Stimulated activated CD4-positive, alpha-beta T cell treated with anti-CD3 and anti-CD28 coated beads, Interleukin-1b, Interleukin-23, amount 100 ng/mL, for 24 hours (primary cell): Measurements from ENCODE around the gene BCR.
A peak's percentile ranks its signal among the peaks of the same experiment; 100 is the strongest.

ENCODE experiments used
- DNase-seq, 4 experiments: peaks; one replicate each; pipeline ENCODE4 v3.0.0-alpha.2; 2020; ENCODE audit warnings: low read depth in 4 of 4, low spot score in 1 of 4

The BCR gene

DNA sequence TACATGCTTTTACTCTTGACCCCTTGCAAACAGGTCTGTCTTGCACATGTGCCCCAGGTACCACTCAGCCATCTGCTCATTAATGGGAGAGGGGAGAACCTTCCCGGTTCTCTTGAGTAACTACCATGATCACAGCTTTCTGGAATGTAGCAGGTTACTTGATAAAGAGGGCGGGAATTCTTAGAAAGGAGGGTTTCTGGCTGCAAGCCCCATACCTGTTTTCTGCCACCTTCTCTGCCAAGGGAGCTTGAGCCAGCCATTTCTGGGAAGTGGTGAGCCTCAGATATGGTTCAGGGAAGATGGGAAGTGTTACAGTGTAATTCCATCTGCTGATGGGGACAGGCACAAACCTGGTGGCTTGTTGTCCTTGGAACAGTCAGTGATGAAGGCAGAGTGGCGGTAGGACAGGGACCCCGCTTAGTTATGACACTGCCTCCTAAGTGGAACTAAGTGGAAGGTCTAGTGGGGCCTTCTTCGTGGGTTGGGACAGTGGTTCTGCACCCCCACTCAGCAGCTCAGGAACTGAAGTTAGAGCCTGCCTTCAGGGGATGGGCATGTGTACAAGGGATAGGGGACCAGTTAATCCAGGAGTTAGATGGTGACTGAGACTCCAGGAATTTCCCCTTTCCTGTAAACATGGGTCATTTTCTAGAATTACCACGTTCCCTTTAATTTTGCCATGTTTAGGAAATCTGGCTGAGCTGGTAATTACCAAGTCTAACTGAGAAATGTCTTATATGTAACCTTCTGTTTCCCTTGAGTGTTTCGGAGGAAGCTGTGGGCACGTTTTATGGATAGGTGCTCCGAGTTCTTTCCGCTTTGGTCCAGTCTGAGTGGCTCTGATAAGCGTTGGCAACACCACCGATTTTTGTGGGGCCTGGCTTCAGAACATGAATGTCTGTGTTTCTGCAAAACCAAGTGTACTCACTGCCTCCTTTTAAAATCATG is 35.3 kb downstream of the BCR start:
- no peak for DNase-seq

DNA sequence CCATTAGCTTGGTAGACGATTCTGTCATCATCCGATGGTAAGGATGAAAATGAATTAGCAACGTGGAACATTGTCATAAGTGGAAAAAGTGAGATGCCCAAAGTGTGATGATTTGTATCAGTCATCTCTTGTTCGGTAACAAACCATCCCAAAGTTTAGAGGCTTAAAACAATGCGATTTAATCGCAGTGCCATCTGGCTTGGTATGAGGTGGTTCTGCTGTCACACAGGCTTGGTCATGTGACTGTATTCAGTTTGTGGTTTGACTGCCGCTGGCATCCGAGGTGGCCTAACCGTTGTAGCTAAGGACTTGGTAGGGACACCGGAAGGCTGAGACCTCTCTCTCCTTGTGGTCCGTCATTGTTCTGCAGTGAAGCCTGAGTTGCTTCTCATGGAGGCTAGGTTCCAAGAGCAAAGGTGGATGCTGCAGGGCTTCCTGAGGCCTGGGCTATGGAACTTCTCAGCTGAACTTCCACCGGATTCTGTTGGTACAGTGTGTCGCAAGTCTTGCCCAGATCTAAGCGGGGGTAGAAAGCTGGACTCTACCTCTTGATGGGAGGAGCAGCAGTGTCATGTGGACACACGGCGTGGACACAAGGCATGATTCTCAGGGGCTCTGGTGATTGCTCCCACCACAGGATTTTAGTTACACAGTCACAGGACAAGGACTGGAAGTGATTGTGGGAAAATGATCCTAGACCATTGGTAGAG is 36.3 kb downstream of the BCR start:
- DNase-seq = peak in 3 of 4 experiments; percentile 18 to 40 (median 25)

DNA sequence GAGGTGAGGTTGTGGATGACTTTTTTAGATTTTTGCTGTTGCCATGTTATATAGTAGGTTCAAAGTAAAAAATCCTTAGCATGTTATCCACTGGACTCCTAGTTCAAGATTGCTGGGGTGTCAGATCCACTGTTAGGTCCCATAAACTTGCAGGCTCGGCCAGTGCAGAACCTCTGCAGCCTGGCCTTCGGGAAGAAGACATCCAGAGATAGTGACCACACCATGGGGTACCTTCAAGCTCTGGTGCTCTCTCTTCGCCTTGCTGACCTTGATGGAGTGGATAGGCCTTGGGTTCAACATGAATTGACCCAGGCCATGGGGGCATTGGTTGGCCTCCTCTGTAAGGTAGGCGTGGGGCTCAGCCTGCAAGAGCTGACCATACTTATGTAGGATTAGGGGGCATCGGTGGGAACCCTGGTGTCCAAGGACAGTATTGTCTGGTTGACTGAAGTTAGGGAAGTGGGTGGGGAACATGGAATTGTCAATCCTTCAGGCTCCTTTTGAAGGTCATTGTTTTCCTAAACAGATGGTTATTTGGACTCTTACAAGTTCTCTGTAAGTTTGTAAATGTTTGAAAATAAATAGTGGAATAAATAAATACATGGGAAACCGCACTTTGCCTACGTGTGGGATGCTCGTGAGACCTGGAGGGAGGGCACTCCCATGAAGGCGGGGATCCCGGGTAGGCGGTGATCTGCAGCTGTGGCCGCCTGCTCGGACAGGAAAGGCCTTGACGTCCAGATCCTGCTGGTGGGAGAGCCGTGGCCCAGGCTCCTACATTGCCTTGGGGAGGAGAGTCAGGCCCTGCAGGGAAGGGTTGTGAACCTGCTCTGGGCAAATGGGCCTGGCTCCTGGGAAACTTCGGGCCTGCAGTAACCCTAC is 37.1 kb downstream of the BCR start:
- DNase-seq = no peak

DNA sequence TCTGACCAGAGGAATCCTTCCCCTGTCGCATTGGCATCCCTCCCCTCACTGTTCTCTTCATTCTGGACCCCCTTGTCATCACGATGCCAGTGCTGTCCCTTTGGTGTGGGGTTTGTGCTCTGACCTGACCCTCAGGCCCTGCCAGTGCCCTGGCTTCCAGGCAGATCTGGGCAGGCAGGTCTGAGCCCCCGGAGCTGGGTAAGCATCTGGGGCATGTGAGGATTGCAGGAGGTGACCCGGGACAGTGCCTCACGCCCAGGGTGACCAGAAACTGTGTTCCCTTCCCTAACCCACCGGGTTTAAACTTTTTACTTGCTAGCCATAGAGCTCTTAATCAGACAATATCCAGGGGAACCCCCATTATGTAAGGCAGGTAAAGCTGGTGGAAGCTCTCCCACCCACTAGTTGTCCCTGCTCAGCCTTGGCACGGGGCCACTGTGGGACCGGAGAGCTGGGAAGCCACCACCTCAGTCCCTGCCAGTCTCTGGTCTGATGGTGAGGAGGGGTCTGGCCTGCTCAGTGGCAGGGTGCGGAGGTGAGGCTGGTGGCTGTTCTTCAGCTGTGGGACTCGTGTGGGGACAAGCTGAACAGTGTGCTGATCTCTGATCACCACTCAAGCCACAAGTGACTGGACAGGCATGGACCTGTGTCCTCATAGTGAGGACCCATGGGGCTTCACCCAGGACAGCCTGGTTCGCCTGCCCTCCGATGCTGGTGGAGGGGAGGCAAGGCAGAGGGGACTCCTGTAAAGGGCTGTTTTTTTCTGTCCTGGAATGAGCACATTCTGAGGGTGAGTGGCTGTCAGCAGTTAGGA is 38.0 kb downstream of the BCR start:
- no peak for DNase-seq

DNA sequence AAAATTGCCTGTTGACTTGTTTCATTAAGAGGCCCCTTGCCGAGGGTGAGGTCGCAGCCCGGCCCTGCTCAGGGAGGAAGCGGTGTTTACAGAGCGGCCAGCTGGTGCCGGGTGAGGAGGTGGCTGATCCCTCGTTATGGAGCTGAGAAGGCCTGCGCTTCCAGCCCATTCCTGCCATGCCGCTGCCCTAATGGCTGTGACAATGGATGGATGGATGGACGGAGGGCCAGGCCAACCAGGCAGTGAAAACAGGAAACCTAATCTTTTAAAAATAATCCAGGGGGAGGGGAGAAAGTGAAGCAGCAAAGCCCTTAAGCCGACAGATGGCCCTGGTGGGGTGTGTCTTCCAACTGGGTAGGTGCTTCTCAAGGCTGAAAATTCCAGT is 38.5 kb downstream of the BCR start:
- DNase-seq = no peak

DNA sequence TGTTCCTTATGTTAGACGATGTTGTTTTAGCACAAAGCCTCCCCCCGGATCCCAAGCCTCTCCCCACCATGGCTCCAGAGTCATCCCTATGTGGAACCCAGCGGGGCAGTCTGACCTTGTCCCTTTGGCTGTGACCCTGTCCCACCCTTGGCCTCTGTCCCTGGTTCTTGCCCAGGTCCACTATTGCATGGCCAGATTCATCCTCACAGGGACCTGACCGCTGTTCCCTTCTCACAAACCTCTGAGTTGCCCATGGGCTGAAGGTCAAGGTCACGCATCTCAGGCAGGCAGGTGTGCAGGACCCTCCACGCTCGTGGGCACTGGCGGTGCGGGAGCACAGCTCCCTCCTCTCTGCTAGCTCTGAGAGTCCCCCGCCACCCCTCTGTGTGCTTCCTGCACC is 39.0 kb downstream of the BCR start:
- DNase-seq = no peak

DNA sequence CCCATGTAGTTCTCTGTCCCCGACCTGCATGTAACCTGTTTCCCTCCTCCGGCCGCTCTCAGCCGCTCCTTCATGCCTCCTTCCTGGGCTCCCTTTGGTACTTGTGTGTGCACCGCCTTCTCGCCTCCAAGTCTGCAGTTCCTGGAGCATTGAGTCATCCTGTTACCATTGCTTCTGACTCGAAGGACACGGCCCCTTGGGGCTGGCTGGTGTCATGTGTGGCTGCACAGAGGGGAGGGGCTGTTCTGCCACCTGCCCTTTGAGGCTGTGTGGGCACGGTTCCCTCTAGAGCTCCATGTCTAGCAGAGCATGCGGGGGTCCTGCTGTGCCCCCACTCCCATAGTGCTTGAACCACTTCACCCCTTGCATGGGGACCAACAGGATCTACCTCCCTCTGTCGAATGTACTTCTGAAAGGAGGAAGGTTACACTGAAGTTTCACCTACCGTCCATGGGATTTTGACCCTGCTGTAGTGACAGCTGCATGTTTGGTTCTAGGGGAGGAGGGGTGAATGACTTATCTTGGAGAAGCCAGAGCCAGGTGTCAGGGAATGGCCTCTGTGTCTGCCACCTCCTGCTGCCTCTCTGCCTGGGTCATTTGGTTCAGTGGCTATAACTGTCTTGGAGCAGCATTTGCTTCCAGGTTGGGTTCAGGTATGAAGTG is 39.6 kb downstream of the BCR start:
- peak in 3 of 4 experiments; percentile 26 to 52 (median 36) for DNase-seq

DNA sequence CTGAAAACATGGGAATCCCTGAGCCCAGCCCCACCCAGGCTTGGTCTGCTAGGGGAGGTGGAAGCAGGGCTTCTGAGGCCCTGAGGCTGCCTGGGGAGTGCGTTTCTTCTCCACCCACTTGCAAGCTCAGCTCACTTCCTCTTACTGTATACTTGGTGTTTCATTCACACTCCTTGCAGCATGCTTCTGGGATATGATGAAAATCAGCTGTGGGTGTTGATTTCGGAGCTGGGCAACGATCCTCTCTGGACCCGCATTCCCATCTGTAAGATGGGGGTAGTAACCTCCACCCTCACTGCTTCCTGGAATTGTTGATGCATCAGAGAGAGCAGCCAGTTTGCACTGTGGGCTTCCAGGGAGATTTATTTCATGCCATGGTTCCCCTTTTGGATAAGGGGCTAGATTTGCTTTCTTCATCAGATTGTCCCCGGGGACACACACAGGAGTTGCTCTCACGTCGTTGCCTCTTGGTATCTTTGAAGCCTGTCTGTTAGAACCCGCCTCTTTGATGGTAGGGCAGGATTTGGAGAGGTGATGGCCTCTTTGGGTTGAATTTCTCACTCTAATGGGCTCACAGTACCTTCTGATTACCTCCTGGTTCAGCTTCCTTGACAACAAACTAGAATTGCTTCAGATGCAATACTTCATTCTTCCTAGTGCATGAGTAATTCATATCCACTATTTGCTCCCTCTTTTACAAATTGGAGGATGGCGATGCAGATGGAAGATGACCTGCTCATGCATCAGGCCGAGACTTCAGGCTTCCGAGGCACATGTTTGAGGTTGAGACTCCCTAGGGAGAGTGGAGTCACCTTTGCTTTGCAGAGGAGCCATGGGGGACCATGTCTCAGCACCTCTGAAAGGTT is 40.4 kb downstream of the BCR start:
- DNase-seq = no peak

DNA sequence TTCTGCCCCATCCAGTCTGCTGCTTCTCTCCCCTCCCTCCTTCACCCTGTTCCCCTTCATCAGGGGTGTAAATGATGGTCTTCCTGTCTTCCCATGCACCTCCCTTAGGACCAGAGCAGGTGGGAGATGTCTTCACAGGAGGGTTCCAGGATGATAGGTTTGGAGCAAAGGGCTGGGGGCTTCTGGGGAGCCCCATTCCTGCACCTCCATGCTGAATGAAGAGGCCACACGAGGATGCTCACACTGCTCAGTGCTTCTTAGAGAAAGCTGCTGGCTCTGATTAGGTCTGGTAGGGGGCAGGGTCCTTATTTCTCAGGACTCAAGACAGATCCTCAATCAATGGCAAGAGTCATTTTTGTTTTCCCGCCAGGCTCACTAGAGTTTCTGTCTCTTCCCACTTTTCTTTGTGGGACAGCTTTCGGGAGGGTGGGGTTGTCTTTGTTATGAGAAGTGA is 41.1 kb downstream of the BCR start:
- DNase-seq = no peak

DNA sequence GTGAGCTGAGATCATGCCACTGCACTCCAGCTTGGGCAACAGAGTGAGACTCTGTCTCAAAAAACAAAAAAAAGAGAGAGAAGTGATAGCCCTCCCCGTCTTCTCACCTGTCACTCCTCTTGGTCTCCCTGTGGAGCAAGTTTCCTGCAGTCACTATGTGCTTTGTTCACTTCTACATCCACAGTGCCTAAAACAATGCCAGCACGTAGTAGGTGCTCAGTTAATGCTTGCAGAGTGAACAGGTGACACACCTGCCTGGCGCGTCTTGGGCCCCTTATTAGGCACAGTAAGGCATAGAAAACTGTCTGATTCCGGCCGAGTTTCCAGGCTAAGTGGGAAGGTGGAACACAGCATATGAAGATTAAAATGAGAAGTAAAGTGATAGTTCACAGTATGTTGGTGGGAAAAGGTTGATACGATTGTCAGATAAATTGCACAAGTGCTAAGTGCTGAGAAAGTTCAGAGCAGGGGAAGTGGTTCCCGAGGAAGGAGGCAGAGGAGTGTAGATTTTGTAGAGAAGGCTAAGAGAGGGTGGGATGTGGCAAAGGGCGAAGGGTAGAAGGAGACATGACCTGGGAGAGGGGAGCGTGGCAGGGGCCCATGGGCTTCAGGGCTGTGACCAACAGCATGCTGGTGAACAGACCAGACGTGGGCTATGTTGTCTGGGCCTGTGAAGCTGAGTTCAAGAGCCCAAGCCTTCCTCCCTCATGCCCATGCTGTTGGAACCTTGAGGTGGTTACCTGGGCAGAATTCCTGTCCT is 41.9 kb downstream of the BCR start:
- DNase-seq = no peak

DNA sequence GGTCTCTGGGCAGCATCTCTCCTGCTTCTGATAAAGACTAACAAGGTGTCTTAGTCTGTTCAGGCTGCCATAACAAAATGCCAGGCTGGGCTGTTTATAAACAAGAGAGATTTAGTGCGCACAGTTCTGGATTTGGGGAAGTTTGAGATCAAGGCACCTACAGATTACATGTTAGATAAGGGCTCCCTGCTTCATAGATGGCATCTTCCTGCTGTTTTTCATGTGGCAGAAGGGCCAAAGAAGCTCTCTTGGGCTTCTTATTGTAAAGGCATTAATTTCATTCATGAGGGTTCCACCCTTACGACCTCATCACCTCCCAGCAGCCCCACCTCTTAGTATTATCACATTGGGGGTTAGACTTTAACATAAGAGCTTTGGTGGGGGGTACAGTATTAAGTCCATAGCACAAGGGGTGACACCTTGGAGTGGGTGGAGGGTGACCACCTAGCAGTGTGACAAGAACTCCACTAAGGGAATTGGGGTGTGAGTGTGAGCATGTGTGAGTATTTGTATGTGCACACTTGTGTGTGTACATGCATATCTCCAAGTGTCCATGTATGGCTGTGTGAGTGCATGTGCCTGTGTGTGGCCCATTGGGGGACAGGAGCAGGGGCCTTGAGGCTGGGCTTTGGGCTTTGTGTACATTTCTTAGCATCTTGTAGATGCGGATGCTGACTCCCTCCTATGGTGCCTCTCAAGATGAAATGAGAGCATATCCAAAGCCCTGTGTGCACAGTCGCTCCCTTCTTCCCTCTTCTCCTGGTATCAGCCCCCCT is 42.7 kb downstream of the BCR start:
- DNase-seq = no peak

DNA sequence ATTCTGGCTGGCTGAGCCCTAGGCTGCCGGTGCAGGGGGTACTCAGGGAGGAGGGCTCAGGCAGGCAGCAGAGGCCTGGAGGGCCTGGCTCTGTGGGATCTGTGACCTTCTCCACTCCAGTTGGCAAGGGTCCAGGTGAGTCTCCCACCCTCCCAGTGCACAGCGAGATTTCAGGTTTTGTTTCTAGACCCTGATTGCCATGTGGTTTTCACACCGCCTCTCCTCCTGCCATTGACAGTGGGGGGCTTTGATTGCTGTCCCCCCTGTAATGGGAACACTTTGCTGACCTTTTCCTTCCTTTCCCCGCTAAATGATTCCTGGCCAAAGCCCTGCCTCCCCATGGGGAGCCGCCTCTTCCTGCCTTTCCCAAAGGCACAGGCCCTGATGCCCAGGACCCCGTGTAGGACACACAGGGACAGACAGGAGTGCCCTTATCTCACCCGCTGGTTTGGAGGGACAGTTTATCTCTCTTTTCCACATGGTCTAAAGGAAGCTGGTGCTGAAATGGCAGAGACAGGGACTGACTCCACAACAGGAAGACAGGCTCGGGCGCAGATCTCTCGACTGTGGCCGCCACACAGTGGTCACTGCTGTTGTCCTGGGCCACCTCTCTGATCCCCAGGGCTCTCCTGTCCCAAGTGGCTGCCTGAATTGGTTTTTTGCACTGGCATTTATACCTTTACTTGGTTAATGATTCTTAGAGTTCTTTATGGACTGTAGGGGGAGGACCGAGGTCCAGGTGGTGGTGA is 43.4 kb downstream of the BCR start:
- DNase-seq = no peak

DNA sequence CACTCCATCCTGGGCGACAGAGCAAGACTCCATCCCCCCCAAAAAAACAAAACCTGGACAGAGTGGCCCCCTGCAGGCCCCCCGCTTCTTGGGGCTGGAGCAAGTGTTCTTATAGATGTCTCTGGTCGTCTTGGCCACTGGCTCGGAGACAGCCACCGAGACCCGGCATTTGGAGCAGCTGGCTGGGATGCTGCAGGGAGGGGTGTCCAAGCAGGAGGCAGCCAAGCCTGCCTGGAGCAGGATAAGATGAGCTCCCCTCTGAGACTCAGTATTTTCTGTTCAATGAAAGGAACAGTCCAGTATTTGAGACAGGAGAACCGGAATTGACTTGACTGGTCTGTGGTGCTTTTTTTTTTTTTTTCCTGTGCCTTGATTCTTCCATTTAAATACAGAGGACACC is 44.5 kb downstream of the BCR start:
- DNase-seq = no peak

DNA sequence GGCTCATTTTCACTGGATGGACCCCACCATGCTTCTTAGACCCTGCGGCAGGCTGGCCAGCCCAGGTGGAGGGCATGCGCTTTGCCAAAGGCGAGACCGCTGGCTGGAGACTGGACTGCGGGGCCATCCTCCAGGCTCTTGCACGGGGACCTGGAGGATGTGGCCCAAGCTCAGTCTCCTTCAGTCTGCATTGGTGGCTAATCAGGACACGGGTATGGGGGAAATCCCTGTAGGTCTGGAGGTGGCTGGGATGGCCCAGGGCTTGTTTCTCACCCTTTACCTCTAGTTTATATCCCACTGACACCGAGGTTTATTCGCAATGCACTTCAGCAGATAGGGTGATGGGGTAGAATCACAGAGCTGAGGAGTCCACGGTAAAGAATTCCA is 45.0 kb downstream of the BCR start:
- no peak for DNase-seq

DNA sequence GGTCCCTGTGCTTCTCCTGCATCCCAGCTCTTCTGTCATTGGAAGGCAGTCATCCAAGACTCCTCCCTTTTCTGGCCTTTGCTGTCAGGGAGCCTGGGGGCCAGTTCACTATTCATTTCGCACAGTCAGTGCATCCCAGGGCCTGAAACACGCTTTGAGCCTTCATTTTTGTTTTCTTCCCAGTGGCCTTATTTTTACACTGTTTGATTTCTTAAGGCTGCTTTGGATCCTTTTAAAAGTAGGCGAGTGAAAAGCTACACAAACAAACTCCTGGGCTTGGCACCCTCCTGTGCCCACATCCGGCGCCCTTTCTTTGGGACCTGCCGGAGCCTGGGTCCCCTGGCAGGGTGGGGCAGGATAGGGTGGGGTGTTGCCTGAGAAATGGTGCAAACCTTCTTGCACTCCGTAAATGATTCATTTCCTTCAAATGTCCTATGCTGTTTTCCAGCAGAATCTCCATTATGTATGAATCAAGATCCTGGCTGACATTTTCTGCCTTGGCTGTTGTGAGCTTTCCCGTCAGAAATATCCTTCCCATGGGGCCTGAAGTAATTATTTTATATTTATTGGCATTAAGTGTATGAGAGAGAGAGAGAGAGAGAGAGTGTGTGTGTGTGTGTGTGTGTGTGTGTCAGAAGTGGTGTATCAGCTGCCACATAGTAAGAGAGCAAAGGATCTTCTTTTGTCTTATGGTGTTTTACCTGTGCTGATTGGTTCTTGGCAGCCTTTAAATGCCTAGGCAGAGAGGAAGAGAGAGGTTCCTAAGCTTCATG is 45.6 kb downstream of the BCR start:
- no peak for DNase-seq

DNA sequence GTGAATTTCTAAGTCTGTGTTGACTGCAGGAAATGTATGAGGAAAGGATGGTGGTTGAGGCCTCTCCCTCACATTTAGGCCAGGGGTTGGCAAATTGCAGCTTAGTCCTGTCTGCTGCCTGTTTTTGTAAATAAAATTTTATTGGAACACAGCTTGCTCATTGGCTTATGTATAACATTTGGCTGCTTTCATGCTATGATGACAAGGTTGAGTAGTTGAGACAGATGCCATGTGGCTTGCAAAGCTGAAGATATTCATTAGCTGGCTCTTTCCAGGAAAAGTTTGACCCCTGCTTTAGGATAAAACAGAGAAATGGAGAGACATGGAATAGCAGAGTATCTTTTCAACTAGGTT is 46.2 kb downstream of the BCR start:
- DNase-seq = no peak
